OCI-LY1 (cell line): ENCODE data around the gene CCDC97.

Source experiments
- H2AFZ ChIP-seq: fragments of 200-600 bp; sonication (generic), shearing (Covaris generic); 2 replicates; pipeline ENCODE4 v1.6.0; 2014; ENCODE audit warnings: antibody characterized with exemption, mild to moderate bottlenecking, low read length
- H3F3A ChIP-seq: fragments of 200-600 bp; sonication (generic), shearing (Covaris generic); 2 replicates; pipeline ENCODE4 v1.6.0; 2014; ENCODE audit warnings: mild to moderate bottlenecking, antibody characterized with exemption, low read length, moderate library complexity; ENCODE audit not compliant: insufficient read depth
- H3K27ac ChIP-seq: fragments of 200-600 bp; sonication (generic); 2 replicates; pipeline ENCODE4 v1.5.1; 2014; ENCODE audit warnings: low read length, mixed run types, mild to moderate bottlenecking, low read depth; ENCODE audit not compliant: poor library complexity, severe bottlenecking
- H3K27me3 ChIP-seq: fragments of 200-600 bp; sonication (generic); 2 replicates; pipeline ENCODE4 v1.6.0; 2014; ENCODE audit warnings: antibody characterized with exemption, mild to moderate bottlenecking, low read length, moderate library complexity; ENCODE audit not compliant: insufficient read depth
- H3K36me3 ChIP-seq: fragments of 200-600 bp; sonication (generic); 2 replicates; pipeline ENCODE4 v1.6.1; 2014; ENCODE audit warnings: mild to moderate bottlenecking, antibody characterized with exemption, low read length, moderate library complexity, mixed read lengths; ENCODE audit not compliant: insufficient read depth
- H3K4me1 ChIP-seq: fragments of 200-600 bp; sonication (generic); 2 replicates; pipeline ENCODE4 v1.5.1; 2014; ENCODE audit warnings: mild to moderate bottlenecking, low read length, moderate library complexity; ENCODE audit not compliant: insufficient read depth, severe bottlenecking
- H3K4me2 ChIP-seq: fragments of 200-600 bp; sonication (generic), shearing (Covaris generic); 2 replicates; pipeline ENCODE4 v1.6.1; 2014; ENCODE audit warnings: low read length
- H3K4me3 ChIP-seq: fragments of 200-600 bp; sonication (generic); 2 replicates; pipeline ENCODE4 v1.5.1; 2014; ENCODE audit warnings: low read length, low read depth, mild to moderate bottlenecking, mixed read lengths; ENCODE audit not compliant: poor library complexity, severe bottlenecking
- H3K79me2 ChIP-seq: fragments of 200-600 bp; shearing (Covaris generic); 2 replicates; pipeline ENCODE4 v1.6.1; 2016; ENCODE audit warnings: mixed run types, low read length, mixed read lengths; ENCODE audit not compliant: insufficient read depth
- H3K9ac ChIP-seq: fragments of 200-600 bp; sonication (generic), shearing (Covaris generic); 2 replicates; pipeline ENCODE4 v1.6.1; 2014; ENCODE audit warnings: mild to moderate bottlenecking, low read length, mixed read lengths
- H3K9me2 ChIP-seq: fragments of 200-600 bp; sonication (generic), shearing (Covaris generic); 2 replicates; pipeline ENCODE4 v1.6.1; 2014; ENCODE audit warnings: low read depth, mild to moderate bottlenecking, low read length, mixed read lengths
- H3K9me3 ChIP-seq: fragments of 200-600 bp; shearing (Covaris generic); 2 replicates; pipeline ENCODE4 v1.6.1; 2014; ENCODE audit warnings: low read length, mixed read lengths
- H4K20me1 ChIP-seq: fragments of 200-600 bp; sonication (generic), shearing (Covaris generic); 2 replicates; pipeline ENCODE4 v1.6.0; 2016; ENCODE audit warnings: mild to moderate bottlenecking, low read length; ENCODE audit not compliant: insufficient read depth
- EZH2 ChIP-seq: fragments of 200-600 bp; sonication (generic), shearing (Covaris generic); IDR thresholded peaks from 2 replicates; pipeline ENCODE4 v1.8.0; 2017; ENCODE audit warnings: borderline replicate concordance, mixed run types, mild to moderate bottlenecking, antibody characterized with exemption, low read length, moderate library complexity, mixed read lengths
- TF ChIP-seq, protein P1 (sequence below): fragments of 200-600 bp; sonication (generic), shearing (Covaris generic); IDR thresholded peaks from 2 replicates; pipeline ENCODE4 v1.5.1; 2017; ENCODE audit warnings: mild to moderate bottlenecking, antibody characterized with exemption, low read length, moderate library complexity, mixed read lengths

CCDC97 gene

DNA sequence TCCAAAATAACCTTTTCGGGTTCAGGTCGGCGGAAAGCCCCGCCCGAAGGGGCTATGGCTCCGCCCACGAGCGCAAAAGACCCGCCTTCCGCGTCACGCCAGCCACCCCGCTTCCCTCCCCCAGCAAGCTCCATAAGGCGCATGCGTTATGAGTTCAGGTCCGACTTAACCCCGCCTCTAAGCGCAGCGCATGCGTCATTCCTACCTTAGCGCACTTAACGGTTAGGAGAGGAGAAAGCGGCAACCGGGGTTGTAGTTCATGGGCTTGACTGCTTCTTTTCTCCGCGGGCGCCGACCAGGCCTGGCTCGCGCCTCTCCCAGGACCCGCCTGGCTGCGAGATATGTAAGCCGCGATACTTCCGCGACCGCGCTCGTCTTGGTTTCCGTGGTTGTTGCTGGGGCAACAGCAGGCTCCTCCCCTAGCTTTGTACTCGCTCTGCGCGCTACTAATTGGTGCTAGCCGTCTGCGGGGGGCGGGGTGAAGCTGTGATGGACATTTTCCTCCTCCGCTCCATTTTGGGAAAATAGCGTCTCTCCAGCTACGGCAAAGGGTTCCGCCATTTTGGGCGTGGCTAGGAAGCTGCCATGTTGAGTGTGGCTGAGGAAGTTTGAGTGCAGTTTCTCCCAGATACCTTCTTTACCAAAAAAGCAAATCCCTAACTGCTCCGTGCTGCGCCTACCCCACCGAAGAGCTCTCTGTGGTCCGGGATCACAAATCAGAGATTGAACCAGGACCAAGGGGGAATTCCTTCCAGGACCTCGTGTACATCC is 54.0 kb downstream of the CCDC97 start, which contains the start of gene B9D2:
TSS of gene B9D2 (minus strand) at position 397 of the 771 bp plus-strand sequence. CDS start 630 bp downstream, outside the sequence.
- Histone ChIP-seq H3F3A (no peaks in the 10 kb centered on the region), H3K4me3 (peak within 1 kb of the TSS; percentile 75), H3K9me2 (no peaks in the 10 kb centered on the region), H3K79me2 (peaks cover 5% of the 10 kb centered on the region; the same call in 1 of the 2 replicates), H3K9me3 (no peaks in the 10 kb centered on the region), H3K9ac (peak within 1 kb of the TSS; percentile 85), H3K27me3 (no peaks in the 10 kb centered on the region), H3K4me1 (peaks cover 22% of the 10 kb centered on the region), H2AFZ (no peak within 1 kb of the TSS), H4K20me1 (no peaks in the 10 kb centered on the region), H3K27ac (peak within 1 kb of the TSS; percentile 95), H3K4me2 (peak within 1 kb of the TSS; percentile 80), H3K36me3 (no peaks in the 10 kb centered on the region)
- TF ChIP-seq, protein P1, sequence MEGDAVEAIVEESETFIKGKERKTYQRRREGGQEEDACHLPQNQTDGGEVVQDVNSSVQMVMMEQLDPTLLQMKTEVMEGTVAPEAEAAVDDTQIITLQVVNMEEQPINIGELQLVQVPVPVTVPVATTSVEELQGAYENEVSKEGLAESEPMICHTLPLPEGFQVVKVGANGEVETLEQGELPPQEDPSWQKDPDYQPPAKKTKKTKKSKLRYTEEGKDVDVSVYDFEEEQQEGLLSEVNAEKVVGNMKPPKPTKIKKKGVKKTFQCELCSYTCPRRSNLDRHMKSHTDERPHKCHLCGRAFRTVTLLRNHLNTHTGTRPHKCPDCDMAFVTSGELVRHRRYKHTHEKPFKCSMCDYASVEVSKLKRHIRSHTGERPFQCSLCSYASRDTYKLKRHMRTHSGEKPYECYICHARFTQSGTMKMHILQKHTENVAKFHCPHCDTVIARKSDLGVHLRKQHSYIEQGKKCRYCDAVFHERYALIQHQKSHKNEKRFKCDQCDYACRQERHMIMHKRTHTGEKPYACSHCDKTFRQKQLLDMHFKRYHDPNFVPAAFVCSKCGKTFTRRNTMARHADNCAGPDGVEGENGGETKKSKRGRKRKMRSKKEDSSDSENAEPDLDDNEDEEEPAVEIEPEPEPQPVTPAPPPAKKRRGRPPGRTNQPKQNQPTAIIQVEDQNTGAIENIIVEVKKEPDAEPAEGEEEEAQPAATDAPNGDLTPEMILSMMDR, result no peak
- no peak for TF ChIP-seq EZH2

- no peak overlapping the region for H2AFZ ChIP-seq
- TF ChIP-seq, protein P1, result no peak
- no peak for TF ChIP-seq EZH2
- peak overlapping the region; percentile 85 for H3K9ac ChIP-seq
- H3K4me3 ChIP-seq, result peak overlapping the region; percentile 75
- no peaks in the 10 kb centered on the region for H4K20me1 ChIP-seq
- no peaks in the 10 kb centered on the region for H3K36me3 ChIP-seq
- peaks cover 5% of the 10 kb centered on the region; the same call in 1 of the 2 replicates for H3K79me2 ChIP-seq
- H3K4me1 ChIP-seq, result peaks cover 22% of the 10 kb centered on the region
- no peaks in the 10 kb centered on the region for H3F3A ChIP-seq
- no peaks in the 10 kb centered on the region for H3K9me2 ChIP-seq
- peak overlapping the region; percentile 95 for H3K27ac ChIP-seq
- no peaks in the 10 kb centered on the region for H3K9me3 ChIP-seq
- peak overlapping the region; percentile 80 for H3K4me2 ChIP-seq
- H3K27me3 ChIP-seq, result no peaks in the 10 kb centered on the region
Measured at GRCh38 chr19:41364524-41365391, 54.8 kb downstream of the CCDC97 start.

DNA sequence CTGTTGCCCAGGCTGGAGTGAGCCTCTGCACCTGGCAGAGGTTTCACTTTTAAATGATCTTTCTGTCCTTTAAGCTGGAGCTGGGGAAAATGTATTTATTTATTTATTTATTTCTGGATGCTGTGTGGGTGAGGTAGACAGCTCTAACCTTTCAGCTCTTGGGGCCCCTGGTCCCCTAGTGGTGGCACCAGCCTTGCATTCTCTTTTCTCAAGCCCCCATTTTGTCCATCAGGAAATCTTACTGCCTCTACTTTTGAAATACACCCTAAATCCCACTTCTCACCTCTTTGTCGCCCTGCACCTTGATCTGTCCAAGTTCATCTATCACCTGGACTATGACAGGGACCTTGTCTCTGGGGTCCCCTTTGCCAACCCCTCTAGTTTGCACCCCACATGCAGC is 56.1 kb downstream of the CCDC97 start:
- Histone ChIP-seq H3K4me3 (no peak overlapping the region), H3F3A (no peaks in the 10 kb centered on the region), H4K20me1 (no peaks in the 10 kb centered on the region), H3K4me1 (peaks cover 22% of the 10 kb centered on the region), H3K36me3 (no peaks in the 10 kb centered on the region), H3K27me3 (no peaks in the 10 kb centered on the region), H3K9me3 (no peaks in the 10 kb centered on the region), H3K79me2 (peaks cover 5% of the 10 kb centered on the region; the same call in 1 of the 2 replicates), H3K4me2 (no peak overlapping the region), H3K9ac (no peak overlapping the region), H3K27ac (no peak overlapping the region), H2AFZ (no peak overlapping the region), H3K9me2 (no peaks in the 10 kb centered on the region)
- TF ChIP-seq EZH2, result no peak
- TF ChIP-seq, protein P1, result peak; percentile 24
